IMR-90 (cell line): ENCODE data around the gene NELFCD.

Experiments used
- CTCF ChIP-seq: conservative IDR thresholded peaks from 2 replicates; pipeline ENCODE4 v1.5.1; 2012; ENCODE audit warnings: mild to moderate bottlenecking, low read depth, low read length, improper control_type of control experiment
- ELK1 ChIP-seq: fragments of 150-350 bp; IDR thresholded peaks from 2 replicates; pipeline ENCODE4 v1.6.1; 2016; ENCODE audit warnings: low read depth, mild to moderate bottlenecking, low read length, moderate library complexity, borderline replicate concordance
- POLR2A ChIP-seq: IDR thresholded peaks from 2 replicates; pipeline ENCODE4 v1.6.1; 2012; ENCODE audit warnings: mild to moderate bottlenecking, low read depth, low read length
- RCOR1 ChIP-seq: IDR thresholded peaks from 2 replicates; pipeline ENCODE4 v1.6.1; 2012; ENCODE audit warnings: mild to moderate bottlenecking, low read length, improper control_type of control experiment; ENCODE audit not compliant: insufficient replicate concordance
- RFX5 ChIP-seq: IDR thresholded peaks from 2 replicates; pipeline ENCODE4 v1.8.0; 2012; ENCODE audit warnings: low read depth, mild to moderate bottlenecking, low read length, moderate library complexity

- TF ChIP-seq CTCF (no peak), RFX5 (no peak), POLR2A (no peak), RCOR1 (no peak), ELK1 (no peak)
These were observed 7.2 kb upstream of the NELFCD start for GRCh38 chr20:58973866-58974265.
